COR-L47 (cell line): Measurements from ENCODE around the gene CAMK2D.
"Not testable (repeated sequence)": the region's sequence is repeated elsewhere in the genome, so short reads cannot be mapped to it uniquely, and the experiment has no call there.

Source experiments
- DNase-seq: peaks from one replicate; lab custom pipeline; 2025; lab: John Stamatoyannopoulos, UW

Gene CAMK2D

DNA sequence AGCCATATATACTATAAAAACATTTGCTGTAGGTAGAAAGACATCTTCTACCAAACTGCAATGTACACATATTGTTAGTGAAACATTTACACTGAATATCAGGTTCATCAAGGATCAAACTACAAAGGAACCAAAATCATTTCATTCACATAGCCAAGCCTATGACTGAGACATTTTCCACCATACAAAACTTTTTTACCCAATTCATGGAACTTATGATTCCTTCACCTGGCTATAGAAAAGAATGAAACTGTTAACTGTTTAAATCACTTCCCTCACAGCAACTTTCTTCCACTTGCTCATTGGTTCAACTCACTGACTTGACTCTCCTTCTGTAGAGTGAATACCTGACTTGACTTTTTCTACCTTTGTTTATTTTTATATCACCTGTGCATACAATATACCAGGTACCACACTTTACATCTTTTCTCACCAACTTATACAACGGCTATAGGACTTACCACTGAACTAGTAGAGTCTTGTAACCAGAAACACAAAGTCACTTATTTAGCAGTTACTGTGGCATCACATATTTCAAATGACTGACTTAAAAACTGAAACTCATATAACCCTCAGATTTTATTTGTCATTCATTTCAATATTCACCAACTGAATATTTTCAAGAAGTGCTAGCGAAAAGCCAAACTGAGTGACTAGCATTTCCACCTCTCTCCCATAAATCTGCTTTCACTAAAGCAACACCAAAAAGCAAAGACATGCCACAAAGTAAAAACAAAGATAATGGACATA is 30.9 kb downstream of the CAMK2D start:
- DNase-seq, result no peak

DNA sequence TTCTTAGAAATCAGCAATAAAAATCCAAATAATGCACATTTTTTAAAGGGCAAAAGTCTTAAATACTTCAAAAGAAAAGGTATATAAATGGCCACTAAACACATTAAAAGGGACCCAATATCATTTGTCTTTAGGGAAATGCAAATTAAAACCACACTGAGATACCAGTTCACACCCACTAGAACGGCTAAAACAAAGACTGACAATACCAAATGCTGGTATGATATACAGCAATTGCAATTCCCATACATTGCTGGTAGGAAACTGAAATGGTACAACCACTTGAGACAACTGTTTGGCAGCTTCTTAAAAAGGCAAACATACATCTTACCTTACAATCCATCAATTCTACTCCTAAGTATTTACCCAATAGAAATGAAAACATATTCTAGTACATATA is 33.7 kb downstream of the CAMK2D start:
- DNase-seq, result no peak

DNA sequence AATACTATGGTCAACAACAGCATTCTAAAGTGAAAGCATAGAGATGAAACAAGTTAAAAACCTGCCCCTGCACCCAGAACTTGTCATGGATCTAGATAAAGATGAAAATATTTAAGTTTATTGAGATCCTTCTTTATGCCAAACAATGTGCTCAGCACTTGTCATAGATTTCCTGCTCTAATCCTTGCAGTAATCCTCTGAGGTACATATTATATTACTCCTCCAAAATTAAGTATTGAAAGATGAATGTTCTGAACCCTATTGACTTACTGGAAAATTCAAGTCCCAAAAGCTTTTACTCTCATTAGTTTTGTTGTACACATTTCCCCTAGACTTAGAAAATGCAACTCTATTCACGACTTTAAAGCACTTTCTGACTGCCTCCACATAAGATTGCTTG is 35.6 kb downstream of the CAMK2D start:
- no peak for DNase-seq

DNA sequence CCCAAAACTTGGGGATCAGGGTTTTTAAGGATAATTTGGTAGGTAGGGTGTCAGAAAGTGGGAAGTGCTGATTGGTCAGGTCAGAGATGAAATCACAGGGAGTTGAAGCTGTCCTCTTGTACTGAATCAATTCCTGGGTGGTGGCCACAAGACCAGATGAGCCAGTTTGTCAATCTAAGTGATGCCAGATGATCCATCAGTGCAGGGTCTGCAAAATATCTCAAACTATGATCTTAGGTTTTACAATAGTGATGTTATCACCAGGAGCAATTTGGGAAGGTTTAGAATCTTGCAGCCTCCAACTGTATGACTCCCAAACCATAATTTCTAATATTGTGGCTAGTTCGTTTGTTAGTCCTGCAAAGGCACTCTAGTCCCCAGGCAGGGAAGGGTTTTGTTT is 43.3 kb downstream of the CAMK2D start:
- no peak for DNase-seq

DNA sequence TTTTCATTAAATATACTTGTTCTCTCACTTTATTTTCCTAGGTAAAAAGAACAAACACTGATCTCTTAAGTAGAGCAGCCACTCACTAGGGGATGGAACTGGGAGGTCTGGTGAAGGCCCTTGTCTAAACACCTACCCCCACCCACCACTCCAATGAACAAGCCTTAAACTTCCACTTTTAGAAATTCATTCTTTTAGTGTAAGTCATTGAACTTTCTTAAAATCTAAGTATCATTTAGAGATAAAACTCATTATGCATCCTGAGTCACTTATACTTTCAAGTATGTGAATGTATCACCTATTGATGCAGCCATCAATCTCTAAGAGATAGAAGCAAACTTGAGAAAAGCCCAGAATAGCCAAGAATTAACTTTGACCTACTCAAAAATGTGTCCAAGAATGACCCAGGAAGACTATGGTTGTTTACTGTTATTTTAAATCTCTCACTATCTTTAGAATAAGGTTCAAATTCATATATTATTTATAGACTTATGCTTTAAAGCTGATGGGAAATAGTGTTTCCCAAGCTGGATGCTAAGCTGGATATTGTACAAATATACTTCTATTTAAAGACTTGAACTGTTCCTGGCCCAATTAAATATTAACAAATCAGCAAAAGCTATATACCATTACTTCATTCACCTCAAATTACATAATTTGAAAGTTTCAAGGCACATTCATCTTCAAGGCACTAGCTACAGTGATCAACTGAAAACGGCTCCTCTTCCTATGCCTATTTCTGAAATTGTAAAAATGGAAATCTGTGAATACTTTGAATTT is 49.5 kb downstream of the CAMK2D start:
- no peak for DNase-seq

DNA sequence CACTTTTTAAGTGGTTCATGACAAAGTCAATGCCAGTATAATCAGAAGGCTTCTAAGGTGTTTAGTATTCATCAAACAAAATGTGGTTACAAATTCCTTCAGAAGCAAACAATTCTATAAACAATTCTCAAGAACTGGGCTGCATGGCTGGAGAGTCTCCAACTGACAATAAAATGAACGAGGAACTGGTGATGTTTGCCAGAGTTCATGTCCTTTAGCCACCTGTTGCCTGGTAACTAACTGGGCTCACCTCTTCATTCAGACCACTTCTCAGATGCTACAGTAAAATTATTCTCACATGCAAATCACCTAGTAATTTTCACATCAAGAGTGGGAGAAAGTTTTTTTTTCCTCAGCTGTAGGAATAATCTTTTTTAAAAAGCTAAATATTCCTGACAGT is 53.3 kb downstream of the CAMK2D start:
- DNase-seq, result no peak

DNA sequence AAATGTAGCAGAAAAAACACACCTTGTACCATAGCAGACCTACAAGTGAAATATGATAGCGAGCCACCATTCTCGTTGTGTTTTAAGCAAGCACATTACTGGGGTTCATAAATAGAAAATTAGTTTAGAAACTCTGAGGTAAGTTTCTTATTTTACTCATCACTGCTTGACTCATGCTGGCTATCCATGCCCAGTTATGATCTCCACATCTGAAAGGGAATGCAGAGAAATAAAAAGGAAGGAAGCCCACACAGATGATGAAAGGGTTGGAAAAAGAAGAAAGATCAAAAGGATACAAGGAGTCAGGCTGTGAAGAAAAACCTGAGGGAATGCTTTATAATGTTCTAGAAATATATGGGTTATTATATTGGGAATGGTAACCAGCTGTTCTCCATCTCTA is 54.5 kb downstream of the CAMK2D start:
- no peak for DNase-seq

DNA sequence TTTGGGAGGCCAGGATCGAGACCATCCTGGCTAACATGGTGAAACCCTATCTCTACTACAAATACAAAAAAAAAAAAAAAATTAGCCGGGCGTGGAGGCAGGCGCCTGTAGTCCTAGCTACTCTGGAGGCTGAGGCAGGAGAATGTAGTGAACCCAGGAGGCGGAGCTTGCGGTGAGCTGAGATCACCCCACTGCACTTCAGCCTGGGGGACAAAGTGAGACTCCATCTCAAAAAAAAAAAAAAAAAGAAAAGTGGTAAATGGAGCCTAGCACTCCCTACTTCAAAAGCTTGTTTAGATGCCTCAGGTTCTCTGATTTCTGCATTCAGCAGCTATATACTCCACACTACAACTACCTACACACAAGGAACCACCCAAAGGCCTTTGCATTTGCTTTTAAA is 56.4 kb downstream of the CAMK2D start:
- DNase-seq, result not testable (repeated sequence)

DNA sequence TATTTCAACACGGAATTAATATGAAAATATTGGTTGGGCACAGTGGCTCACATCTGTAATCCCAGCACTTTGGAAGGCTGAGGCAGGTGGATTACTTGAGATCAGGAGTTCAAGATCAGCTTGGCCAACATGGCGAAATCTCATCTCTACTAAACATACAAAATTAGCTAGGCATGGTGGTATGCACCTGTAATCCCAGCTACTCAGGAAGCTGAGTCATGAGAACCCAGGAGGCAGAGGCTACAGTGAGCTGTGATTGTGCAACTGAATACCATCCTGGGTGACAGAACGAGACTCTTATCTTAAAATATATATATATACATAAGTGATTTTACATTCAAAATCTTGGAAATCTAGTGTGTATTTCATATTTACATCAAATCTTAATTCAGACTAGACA is 58.9 kb downstream of the CAMK2D start:
- DNase-seq, result not testable (repeated sequence)

DNA sequence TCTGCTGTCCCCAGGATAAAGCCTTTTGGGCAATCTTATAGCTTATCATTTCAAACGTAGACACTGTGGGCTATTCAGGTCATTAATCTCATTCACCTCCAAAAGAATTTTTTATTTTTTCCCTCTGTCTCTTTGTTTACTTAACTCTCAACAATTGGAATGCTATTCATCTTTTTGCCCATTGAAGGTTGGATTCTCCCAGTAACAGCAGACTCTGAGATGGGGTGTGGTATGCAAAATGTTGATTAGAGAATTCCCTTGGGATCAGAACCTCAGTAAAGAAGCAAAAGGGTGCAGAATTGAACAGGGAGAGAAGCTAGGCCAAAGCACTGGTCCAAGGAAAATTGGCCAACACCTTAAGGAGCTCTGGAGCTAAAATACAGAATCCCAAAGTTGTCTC is 60.4 kb downstream of the CAMK2D start:
- DNase-seq, result no peak

DNA sequence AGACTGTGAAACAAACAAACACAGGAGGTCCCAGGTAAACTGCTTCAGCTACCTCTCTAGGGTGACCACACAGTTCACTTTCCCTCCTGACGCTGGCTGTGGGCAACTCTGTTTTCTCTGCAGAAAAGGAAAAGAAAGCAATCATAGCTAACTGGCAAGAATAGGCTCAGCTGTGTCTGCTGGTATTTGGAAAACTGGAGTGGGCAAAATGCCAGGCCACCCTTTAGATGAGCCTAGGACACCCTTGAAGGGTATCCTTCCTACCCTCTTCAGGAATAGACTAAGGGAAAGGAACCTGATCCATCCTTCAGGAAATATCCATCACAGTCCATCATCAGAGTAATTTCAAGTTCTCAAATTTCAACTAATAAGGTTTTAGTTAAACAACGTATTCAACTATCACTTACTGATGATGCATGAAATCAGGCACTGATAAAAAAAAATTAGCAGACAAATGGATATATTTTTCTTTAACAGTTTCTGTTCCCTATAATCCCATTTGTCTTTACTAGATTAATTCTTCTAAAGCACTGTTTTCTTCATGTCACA is 60.9 kb downstream of the CAMK2D start:
- DNase-seq, result no peak

DNA sequence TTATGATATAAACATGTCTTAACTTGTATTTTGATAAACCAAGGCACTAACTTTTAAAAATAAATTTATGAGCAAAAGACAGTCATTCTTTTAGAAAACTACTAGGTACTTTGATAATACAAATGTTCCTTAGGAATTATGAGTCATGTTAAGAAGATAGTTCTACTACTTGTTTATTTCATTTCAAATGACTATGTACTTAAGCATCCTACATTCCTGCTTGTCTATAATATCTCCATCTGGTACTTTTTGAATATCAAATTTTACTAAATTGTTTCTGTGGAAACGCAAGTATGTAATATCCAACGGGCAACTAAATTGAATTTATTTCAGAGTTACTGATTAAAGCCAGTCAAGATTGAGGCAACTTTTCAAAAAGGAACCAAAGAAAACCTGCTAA is 61.8 kb downstream of the CAMK2D start:
- DNase-seq, result no peak

DNA sequence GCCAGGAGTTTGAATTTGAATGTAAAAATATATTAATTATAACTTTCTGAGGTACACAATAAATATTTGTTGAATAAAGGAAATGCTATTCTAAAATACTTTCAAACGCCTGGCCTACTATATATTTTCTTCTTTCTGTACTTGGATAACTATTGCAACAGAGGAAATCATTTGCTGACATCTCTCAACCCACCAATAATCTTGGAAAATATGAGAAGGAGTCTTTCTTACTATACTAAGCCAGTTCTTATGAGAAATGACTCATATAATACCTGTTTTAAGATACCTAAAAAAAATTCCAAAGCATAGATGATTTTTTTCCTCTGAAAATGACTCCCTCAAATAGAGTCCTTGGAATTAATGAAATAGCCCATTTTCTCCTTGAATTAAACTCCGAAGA is 64.1 kb downstream of the CAMK2D start:
- DNase-seq, result no peak

DNA sequence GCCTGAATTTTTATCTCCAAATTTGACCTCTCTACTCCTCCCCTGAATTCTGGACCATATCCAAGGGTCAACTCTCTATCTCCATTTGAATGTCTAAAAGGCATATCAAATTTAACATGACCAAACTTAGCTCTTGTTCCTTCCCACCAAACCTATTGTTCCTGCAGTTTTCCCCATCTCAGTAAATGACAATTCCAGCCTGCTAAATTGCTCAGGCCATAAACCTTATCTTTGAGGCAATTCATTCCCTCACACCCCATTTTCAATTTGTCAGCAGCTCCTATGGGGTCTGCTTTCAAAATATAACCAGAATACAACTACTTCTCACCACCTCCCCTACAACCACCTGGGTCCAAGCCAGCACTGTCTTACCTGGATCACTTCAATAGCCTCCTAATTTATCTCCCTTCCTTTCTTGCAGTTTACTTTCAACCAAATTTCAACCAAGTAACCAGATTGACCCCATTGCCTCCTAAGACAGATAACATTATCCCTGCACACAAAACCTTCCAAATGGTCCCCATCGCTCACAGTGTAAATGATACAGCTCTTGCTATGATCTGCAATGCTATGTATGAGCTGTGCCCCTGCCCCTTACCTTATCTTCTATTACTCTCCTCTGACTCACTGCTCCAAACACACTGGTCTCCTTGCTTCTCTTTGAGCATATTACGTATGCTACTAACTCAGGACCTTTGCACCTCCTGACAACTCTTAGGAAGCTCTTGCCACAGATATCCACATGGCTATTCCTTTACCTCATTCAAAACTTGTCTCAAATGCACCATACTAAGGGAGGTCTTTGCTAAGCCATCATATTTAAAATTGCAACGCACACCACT is 66.0 kb downstream of the CAMK2D start:
- DNase-seq, result no peak

DNA sequence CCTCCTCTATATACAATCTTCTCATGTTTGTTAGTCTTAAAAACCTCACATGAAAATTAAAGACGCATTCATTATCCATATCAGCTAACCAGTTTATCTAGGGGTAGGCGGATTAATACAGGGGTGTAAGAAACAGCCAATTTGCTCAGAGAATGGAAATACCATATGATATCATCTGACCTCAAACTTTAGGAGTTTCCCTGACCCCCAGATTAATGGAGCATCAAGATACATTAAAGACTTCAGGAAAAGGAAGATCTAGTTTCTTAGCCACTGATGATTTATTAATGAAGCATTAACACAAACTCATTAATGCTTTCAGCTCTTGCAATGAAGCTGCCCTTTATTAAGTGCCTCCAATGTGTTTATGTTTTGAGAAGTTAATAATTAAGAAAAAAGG is 67.5 kb downstream of the CAMK2D start:
- no peak for DNase-seq

DNA sequence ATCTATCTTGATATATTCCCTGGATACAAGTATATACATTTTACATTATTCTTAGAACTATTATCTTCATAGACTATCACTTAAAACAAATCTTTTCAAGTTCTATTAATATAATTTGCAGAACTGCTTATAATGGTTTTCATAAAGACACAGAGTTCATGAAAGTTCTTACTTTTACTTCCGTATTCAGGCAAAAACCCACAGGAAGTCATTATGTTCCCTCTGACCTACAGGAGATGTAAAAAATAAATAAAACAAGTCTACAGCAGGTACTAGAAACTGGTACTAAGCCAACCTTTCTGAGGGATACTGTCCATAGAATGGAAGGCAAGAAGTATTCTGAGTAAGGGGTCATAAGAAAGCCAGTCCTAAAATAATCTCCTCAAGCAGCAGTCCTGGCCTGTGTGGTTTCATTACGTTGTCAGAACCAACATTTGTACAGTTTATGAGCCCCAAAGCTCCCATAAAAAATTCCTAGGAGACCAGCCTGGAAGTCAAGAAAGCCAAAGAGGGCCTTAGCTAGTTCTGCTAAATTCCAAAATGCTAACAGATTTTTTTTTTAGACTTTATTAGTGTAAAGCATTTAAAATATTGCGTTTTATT is 68.6 kb downstream of the CAMK2D start:
- no peak for DNase-seq

DNA sequence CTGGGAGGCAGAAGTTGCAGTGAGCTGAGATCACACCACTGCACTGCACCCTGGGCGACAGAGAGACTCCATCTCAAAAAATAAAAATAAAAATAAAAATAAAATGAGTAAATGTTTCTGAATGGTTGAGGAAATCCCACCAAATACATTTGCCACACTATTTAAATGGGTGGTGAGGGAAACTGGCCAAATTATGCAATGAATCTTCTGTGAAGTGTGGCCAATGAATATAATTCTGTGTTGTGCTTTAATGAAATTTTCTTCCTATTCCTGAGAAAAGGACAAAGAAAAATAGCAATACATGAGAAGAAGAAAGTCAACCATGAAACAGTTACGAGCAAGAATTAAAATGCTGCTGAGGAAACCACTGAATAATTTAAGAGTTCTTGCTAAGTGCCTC is 69.9 kb downstream of the CAMK2D start:
- DNase-seq, result no peak

DNA sequence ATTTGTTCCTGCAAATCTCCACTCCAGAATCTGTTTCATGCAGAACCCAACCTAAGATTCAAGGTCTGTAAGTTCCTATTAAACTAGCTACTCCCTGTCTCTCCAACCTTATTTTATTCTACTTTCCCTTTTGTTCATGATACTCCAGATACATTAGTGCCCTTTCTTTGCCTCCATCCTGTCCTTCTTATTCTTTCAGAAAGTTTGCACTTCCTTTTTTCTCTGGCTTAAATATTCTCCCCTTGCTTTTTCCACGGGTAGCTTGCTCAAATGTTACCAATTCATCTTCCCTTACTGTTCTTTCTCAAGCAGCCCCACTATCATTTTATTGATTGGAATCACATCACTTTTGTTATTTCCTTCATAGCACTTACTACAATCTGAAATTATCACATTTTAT is 72.1 kb downstream of the CAMK2D start:
- DNase-seq, result no peak

DNA sequence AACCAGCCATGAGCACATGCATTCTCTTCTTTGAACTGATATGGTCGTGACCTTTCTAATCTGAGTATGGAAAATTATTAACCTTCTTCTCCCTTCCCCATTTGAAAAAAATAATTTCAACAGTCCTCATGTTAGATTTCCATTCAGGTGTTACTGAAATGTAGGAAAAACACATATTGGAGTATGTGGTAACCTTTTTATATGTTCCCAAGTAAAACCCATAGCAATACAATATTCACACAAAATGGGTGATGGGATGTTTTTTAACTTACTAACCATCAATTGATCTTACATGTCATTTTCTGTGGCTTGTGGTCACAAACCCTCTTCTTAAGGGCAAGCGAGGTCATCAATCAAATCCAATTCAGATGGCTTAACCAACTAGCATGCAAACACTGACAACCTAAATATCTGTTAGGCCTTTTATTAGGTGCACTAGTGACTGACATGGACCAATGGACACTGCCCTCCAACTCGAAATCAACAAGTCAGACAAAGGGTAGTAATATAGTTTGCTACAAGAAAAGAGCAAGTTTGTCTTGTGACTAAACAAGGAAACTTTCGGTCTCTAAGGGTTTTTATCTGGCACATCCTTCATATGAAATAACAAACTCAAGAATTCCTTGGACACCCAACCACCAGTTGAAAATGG is 74.3 kb downstream of the CAMK2D start:
- no peak for DNase-seq

DNA sequence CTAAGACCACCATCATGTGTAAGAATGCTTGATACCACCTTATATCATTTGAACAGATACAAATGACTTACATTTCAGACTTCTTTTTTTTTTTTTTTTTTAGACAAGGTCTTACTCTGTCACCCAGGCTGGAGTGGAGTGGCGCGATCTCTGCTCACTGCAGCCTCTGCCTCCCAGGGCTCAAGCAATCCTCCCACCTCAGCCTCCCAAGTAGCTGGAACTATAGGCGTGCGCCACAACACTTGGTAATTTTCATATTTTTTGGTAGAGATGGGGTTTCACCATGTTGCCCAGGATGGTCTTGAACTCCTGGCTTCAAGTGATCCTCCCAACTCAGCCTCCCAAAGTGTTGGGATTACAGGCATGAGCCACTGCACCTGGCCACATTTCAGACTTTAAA is 76.4 kb downstream of the CAMK2D start:
- DNase-seq, result not testable (repeated sequence)

DNA sequence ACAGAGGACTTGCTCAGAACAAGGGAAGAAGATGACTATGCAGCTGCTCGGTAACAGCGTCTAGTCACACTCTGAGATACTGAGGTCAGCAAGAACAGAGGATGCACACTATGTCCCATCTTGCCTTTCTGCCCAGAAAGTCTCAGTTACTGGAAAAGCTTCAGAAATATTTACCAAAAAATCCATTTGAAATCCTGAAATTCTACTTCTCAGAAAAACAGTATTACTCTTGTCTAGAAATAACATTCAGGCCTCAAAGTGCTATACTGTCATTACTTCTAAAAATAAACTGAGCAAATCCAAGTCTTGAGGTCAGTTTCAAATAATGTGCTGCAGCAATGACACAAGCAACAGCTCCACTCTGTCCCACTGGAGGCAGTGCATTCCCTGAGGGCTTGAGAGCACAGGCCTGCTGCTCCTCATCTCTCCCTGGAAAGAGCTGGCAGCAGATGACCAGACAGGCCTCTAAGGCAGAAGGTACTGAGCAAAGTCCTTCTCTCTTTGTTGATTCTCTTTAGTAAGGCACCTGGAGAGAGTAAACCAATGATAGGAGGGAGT is 76.9 kb downstream of the CAMK2D start:
- no peak for DNase-seq
